Measurements from ENCODE around the gene DISC1.

DNA sequence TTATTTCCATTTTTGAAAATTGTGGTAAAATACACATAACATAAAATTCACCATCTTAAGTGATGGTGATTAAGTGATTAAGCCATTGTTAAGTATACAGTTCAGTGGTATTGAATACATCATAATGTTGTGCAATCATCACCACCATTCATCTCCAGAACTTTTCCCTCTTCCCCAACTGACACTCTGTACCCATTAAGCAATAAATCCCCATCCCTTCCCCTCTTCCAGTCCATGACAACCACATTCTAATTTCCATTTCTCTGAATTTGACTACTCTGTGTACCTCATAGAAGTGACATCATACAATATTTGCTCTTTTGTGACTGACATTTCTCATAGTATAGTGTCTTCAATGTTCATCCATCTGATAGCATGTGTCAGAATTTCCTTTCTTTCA lies 124.8 kb downstream of the DISC1 start:
- TF ChIP-seq, protein P1, sequence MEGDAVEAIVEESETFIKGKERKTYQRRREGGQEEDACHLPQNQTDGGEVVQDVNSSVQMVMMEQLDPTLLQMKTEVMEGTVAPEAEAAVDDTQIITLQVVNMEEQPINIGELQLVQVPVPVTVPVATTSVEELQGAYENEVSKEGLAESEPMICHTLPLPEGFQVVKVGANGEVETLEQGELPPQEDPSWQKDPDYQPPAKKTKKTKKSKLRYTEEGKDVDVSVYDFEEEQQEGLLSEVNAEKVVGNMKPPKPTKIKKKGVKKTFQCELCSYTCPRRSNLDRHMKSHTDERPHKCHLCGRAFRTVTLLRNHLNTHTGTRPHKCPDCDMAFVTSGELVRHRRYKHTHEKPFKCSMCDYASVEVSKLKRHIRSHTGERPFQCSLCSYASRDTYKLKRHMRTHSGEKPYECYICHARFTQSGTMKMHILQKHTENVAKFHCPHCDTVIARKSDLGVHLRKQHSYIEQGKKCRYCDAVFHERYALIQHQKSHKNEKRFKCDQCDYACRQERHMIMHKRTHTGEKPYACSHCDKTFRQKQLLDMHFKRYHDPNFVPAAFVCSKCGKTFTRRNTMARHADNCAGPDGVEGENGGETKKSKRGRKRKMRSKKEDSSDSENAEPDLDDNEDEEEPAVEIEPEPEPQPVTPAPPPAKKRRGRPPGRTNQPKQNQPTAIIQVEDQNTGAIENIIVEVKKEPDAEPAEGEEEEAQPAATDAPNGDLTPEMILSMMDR (IDR thresholded peaks at IDR 0.05), result no peak
- TF ChIP-seq POLR2A (IDR thresholded peaks at IDR 0.05), result no peak
